SK-N-DZ (cell line): Measurements from ENCODE around the gene ADD1. TPM values are rescaled to one million over a fixed set of nuclear protein-coding genes. Genes with fewer than 3 reads are reported as not detected.

Experiments used
- DNase-seq: peaks from one replicate; pipeline ENCODE4 v3.0.0-alpha.2; 2015; ENCODE audit warnings: low spot score
- polyA plus RNA-seq, 2 experiments: library from polyadenylated mRNA; depleted of rRNA; stranded (reverse); fragments of >200 nt; gene quantifications; 2 replicates each; pipeline ENCODE4 v1.2.3, GENCODE V29; 2014

ADD1 gene
- 101 and 103 TPM in 2 replicates for polyA plus RNA-seq (2014; cell fraction: cytosol; rRNA removed)
- polyA plus RNA-seq (2014; cell fraction: nucleus; rRNA removed), result 125 and 189 TPM in 2 replicates

DNA sequence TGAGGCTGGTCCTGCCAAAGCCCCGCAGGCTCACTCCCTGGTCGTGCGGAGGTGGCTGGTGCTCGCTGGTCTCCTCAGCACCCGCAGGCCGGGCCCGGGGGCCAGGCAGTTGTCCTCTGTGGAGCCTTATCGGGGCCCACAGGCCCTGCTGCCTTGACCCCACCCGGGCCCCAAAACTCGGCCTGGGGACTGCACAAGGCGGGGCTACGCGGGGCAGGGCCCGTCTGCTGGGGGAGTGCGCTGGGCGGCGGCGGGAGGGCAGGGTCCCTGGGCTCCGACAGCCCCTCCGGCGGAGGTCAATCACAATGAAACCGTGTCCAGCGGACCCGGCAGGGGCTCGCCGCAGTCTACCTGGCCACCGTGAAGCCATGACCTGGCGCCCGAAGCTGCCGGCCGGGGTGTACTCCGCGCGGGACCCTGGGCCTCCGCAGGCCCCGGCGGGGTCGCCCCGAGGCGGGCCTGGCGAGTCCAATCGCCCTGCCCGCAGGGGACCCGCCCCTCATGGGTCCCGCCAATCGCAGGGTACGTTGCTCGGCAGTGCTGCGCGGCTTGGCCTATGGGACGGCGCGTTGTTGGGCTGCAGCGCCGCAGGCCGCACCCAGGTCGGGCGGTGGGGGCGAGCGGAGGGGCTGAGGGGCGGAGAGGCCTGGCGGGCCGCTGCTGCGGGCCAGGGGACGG, at the start of gene ADD1:
Gene ADD1, plus strand, starts transcription at position 582 of the 678 bp plus-strand sequence. CDS start 32,072 bp downstream, outside the sequence.
- DNase-seq, result peak; percentile 88

DNA sequence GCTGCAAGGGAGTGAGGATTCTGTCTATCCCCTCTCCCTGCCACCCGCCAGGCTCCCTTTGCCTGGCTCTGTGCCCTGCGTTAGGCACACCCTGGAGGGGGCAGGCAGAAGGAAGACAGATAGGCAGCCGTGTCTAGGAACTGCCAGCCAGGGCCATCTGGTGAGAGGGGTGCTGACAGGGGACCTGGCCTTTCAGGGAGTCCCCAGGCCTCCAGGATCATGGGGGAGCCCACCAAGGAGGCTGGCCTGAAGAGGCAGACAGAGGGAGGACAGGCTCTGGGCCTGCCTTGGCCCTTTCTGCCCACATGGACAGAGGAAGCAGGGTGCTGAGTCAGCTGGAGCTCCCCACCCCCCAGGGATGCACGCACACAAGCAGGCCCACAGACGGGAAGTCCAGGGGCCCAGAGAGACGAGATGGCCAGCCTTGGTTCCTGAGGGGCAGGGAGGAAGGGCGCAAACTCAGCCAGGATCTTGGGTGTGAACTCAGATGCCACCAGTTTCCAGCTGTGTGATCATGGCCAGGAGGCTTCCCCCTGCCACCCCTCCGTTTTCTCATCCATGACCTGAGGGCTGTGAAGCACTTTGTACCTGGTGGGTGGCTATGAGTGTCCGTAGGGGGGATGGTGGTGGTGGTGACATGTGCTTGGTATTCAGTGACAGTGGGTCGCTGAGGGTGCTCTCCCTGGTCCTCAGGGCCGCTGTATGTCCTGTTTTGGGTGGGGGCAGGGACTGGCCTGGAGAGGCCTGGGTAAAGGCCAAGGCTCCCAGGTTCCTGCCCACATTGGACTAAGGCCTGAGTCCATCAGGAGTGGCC, 49.0 kb upstream of the ADD1 start:
- no peak for DNase-seq

- no peak for DNase-seq
Measured at GRCh38 chr4:2795300-2795892, 48.2 kb upstream of the ADD1 start.

DNA sequence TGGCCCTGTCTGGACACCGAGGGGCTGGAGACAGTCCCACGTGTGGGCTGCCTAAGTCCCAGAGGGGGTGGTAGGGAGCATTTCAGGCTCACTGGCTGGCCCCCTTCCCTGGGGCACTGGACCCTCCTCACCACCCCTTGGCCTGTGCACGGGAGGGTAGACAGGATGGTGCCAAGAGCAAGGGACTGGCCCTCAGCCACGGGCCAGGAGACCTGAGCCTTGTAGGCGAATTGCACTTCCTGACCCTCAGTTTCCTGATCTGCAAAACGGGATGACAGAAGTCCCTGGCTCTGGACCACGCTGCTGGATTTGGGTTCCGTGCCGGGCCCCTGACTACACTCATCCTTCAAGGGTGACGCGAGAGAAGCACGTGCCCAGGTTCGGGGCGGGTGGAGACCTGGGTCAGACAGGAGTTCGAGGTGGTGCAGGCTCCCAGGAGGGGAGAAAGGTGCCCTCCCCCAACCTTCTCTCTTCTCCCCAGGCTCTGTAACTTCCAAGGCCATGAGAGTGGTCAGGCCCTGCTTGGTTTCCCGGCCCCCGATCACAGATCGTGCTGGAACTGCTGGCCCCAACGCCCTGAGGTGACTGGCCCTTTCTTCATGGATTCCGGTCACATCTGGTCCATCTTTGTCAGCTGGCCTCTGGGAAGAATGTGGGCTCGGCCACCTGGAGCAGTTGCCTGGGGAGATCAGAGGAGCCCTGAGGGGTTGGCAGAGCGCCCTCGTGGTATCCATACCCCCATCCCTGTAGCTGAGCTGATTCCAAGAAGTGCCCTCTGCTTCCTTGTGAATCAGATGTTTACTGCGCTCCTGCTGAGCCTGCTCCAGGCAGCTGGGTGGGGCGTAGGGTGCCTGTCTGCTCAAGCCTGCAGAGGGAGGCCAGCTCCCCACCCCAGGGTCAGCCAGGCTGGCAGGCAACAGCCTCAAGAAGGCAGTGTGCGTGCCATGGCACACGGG, 47.5 kb upstream of the ADD1 start:
- DNase-seq, result no peak

DNA sequence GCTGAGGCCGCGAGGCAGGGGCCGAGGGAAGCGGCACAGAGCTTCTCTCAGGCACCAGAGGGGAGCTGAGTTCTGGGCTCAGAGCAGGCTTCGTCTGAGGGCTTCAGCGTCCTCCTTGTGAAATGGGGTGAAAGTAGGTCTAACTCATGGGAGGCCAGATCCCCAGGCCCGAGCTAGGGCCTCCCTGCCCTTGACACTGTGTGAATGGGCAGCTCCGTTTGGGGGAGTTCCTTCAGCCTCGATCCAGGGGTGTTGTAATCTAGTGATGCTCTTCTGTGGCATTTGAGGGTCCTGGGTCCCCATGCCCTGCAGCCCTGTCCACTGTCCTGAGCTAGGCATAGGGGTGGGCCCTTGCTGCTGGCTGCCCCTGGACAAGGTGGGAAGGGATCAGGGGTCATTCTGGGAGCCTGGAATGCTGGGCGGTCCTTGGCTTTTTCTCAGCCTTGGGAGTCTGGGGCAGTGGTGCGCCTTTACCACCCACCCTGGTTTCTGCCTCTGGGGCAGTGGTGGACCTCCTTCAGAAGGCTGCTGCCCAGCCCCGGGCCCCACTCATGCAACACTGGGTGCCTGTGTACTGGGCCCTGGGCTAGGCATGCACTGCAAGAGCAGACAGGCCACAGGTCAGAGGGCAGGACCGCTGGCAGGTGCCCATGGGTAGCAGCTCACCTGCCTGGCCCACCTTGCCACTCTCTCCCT, 46.6 kb upstream of the ADD1 start:
- no peak for DNase-seq

DNA sequence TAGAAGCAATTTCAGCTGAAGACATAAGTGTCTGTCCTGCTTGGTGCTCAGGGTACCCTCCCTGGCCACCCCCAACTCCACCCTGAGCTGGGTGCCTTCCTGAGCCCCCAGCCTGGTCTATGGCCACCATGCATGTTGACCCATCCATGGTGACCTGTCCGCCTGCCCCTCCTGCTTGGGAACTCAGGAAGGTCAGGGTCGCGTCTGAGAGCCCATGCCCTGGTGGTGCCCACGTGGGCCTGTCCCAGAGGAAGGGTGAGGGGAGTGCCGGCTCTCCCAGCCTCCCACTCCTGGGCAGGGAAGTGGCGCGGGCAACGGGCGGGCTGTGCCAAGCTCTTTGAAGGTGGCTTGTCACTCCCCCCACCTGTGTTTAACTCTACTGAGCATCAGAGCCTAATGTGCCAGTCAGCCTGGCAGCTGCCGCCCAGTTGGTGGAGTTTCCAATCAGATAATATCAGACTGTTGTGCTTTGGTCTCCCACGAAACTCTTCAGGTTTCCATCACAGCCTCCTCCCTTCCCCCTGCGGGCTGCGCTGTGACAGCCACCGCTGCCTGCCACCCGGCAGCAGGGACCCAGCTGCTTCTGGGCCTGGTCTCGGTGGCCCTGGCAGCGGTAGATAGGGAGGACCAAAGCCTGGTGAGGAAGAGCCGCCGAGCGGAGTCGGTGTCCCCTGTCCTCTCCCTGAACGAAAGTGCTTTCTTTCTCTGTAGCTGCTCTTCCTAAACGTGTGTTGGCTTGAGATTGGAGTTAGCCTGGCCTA, 45.9 kb upstream of the ADD1 start:
- no peak for DNase-seq

DNA sequence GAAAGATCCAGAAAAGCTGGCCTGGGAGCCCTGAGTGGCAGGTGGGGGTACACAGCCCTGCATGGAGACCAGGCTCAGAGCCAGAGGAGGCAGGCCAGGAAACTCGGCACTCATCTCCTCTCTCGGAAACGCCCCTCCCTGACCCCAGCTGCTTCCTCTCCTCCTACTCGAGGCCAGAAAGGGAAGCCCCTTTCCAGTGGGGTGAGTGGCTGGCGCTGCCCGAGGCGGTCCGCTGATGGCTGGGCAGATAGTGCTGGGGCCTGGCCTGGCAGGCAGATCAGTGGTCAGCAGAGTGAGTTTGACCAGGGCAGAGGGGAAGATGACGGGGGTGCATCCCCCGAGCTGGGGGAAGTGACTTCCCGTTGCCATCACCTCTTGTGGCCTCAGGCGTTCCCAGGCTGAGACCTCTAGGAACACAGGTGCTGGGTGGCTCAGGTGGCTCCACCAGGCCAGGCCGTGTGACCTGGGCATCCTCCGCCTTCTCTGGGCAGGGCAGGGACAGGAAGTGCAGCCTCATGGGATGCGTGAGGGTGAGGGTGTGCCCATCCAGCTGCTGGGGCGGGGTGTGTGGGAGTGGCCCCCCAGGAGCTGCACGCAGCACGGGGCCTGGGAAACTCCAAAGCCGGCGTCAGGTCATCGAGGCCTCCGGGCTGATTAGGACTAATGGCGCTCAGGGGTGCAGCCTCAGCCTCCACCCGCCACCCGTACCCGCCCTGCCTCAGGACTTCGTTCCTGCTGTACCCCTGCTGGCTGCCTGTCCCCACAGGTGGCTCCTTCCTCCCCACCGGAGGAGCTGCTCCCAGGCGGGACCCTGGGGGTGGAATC, 45.0 kb upstream of the ADD1 start:
- DNase-seq, result no peak

- DNase-seq, result no peak
Measured at GRCh38 chr4:2799224-2799911, 44.3 kb upstream of the ADD1 start.

DNA sequence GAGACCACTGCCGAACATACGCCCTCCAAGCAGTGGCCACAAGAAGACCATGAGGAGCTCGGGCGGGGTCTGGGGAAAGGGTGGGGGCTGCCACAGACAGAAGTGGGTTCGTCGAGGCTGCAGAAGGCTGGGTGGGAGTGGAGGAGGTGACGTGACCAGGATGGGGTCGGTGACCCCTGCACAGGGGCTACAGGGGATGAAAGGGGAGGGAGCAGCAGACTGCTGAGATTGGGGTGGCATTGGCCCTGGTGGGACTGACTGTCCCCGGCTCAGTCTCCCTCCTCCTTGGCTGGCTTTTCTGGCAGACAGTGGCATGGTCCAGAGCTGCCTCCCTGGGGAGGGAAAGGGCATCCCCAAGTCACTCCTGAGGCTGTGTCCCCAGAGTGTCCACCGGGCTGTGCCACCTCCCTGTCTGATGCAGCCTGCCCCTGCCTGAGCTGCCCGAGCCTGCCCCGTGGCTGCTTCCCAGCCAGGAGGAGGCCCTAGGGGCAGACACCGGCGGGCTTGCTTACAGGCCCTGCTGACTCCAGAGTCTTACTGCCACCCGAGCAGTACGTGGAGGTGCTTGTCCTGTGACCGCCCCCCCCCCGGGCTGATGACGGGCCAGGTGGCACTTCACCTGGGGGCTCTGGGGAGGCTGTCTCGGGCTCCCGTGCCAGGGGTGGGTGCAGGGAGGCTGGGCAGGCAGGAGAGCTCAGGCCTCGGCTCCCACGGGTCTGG, 43.5 kb upstream of the ADD1 start:
- no peak for DNase-seq

DNA sequence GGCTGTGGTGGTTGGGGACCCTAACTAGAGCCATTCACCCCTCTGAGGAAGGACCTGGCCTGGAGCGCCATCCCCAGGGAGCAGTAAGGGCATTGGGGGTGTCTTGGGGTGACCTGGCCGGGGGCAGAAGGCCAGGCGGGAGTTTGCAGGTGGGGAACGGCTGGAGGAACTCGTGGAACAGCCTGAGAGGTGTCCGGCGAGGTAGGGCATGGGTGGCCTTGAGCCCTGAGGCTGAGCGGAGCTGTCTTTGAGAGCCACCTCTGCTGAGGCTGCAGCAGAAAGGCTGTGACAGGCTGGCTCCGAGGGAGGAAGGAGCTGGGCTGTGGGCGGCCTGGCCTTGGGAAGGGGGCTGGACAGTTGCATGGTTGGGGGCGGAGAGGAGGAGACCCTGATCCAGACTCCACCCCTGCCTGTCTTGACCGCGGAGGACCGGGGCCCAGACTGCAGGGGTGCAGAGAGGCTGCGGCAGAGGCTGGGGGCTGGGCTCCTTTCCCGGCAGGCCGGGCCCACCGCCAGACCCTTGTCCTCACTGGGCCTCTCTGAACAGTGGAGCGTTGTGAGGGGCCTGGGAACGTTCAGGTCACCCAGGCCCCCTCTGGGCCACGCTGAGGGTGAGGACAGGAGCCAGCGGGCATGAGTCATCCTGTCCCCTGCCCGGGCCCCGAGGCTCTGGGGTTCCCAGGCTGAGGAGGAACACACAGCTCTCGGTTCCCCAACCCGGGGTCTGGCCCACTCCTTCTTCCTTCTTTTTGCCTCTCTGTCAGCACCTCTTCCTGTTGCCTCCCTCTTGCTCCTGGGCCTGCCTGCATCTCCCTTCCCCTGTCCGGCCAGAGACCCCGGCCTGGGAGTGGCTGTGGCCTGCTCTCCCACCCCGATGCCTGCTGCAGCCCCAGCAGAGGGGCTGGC, 42.7 kb upstream of the ADD1 start:
- peak; percentile 71 for DNase-seq

GRCh38 chr4:2802618-2803531, 40.8 kb upstream of the ADD1 start:
- DNase-seq, result no peak

- DNase-seq, result no peak
Measured at GRCh38 chr4:2803624-2804448, 39.8 kb upstream of the ADD1 start.

DNA sequence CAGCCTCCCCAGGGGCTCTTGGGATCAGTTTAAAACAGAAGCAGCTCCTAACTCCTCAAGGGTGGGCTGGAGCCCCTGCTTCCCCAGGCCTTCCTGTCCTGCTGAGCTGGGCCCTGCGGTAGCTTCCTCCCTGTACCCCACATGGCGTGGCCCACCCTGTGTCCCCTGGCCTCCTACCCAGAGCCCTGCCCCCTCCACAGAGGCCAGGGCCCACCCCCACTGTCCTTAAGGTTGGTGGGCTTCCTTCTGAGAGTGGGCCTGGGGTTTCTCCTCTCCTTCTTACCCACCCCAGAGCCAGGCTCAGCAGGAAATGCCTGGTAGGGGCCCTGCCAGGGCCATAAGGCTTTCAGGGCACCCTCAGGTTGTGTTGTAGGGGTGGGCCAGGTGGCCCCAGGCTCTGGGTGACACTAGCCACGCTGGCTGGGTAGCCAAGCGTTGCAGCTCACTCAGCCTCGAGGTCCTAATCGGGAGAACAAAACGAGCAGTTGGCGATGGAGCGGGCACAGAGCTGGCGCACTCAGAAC, 39.1 kb upstream of the ADD1 start:
- no peak for DNase-seq

GRCh38 chr4:2804973-2805501, 38.6 kb upstream of the ADD1 start:
- DNase-seq, result no peak
